ENCODE results near the gene CTSW.

The CTSW gene

DNA sequence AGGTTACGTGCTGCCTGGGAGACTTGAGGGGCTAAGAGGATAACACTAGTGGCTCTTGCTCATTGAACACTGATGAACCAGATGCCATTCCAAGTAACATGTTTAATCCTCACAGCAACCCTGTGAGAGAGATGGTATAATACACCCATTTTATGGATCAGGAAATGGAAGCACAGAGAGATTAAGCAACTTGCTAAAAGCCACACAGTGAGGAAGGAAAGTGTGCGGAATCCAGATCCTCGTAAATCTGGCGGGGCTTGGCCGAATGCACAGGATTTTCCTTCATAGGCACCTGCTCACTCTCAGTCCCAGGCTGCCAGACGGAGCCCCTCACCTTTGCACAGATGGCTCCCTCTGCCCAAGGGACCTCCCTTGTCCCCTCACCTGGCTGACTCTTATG is 28.2 kb downstream of the CTSW start:
- Histone ChIP-seq H3K27ac (ENCODE audit: low read depth, low read length, poor library complexity, severe bottlenecking) (no peak overlapping the region), H3K27me3 (ENCODE audit: insufficient read depth, low read length) (peaks cover 12% of the 10 kb centered on the region), H2AFZ (ENCODE audit: low read length) (no peak overlapping the region), H3K4me1 (ENCODE audit: insufficient read depth, low read length, severe bottlenecking) (no peaks in the 10 kb centered on the region), H4K20me1 (ENCODE audit: insufficient read depth, low read length) (no peaks in the 10 kb centered on the region), H3K4me2 (ENCODE audit: low read length) (no peak overlapping the region), H3K4me3 (ENCODE audit: low read depth, low read length, poor library complexity, severe bottlenecking) (no peak overlapping the region), H3K36me3 (ENCODE audit: insufficient read depth, low read length) (no peaks in the 10 kb centered on the region), H3K9ac (ENCODE audit: low read length) (no peak overlapping the region), H3F3A (ENCODE audit: insufficient read depth, low read length) (no peaks in the 10 kb centered on the region), H3K79me2 (ENCODE audit: insufficient read depth, low read length) (no peaks in the 10 kb centered on the region), H3K9me2 (ENCODE audit: low read depth, low read length) (no peaks in the 10 kb centered on the region), H3K9me3 (ENCODE audit: low read length) (no peaks in the 10 kb centered on the region)
- TF ChIP-seq EZH2 (IDR thresholded peaks at IDR 0.05; ENCODE audit: borderline replicate concordance, low read length), result no peak
- TF ChIP-seq, protein P1, sequence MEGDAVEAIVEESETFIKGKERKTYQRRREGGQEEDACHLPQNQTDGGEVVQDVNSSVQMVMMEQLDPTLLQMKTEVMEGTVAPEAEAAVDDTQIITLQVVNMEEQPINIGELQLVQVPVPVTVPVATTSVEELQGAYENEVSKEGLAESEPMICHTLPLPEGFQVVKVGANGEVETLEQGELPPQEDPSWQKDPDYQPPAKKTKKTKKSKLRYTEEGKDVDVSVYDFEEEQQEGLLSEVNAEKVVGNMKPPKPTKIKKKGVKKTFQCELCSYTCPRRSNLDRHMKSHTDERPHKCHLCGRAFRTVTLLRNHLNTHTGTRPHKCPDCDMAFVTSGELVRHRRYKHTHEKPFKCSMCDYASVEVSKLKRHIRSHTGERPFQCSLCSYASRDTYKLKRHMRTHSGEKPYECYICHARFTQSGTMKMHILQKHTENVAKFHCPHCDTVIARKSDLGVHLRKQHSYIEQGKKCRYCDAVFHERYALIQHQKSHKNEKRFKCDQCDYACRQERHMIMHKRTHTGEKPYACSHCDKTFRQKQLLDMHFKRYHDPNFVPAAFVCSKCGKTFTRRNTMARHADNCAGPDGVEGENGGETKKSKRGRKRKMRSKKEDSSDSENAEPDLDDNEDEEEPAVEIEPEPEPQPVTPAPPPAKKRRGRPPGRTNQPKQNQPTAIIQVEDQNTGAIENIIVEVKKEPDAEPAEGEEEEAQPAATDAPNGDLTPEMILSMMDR (IDR thresholded peaks at IDR 0.05; ENCODE audit: low read length), result no peak

DNA sequence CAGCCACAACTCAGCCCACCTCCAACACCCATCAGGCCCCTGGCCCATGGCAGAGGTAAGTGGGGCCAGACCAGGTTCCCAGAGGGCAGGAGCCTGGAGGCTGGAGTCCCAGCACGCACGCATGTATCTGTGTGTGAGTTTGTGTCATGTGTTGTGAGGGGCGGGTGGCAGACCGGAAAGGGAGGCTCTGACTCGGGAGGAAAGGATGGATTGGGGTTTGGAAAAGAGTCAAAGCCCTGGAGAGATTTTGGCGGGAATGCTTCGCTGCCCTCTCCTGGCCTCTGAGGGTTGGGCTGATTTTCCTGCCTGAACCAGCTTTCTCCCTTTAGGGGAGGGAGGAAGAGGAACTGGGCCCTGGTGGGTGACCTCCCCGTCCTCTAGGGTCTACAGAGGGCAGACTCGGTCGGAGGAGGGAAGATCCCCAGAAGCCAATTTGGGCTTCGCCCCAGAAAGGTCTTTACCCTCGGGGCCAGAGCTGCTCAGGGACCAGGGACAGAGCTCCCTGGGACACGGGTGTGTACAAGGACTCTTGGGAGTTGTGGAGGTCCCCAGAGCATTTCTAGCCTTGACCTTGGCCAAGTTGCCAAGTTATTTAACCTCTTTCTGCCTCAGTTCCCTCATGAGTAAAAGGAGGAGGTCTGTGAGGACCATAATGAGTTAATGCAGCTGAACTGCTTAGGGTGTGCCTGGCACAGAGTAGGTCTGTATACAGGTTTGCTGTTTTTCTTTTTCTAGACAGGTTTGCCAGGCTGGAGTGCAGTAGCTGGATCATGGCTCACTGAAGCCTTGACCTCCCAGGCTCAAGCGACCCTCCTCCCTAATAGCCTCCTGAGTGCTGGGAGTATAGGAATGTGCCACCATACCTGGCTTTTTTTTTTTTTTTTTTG is 32.3 kb downstream of the CTSW start:
- H3K27me3 ChIP-seq (ENCODE audit: insufficient read depth, low read length), result peaks cover 10% of the 10 kb centered on the region
- H2AFZ ChIP-seq (ENCODE audit: low read length), result no peak overlapping the region
- H3K4me1 ChIP-seq (ENCODE audit: insufficient read depth, low read length, severe bottlenecking), result no peaks in the 10 kb centered on the region
- H3K36me3 ChIP-seq (ENCODE audit: insufficient read depth, low read length), result no peaks in the 10 kb centered on the region
- H4K20me1 ChIP-seq (ENCODE audit: insufficient read depth, low read length), result no peaks in the 10 kb centered on the region
- no peaks in the 10 kb centered on the region for H3K9me3 ChIP-seq (ENCODE audit: low read length)
- H3K4me3 ChIP-seq (ENCODE audit: low read depth, low read length, poor library complexity, severe bottlenecking), result no peak overlapping the region
- no peak overlapping the region for H3K4me2 ChIP-seq (ENCODE audit: low read length)
- H3F3A ChIP-seq (ENCODE audit: insufficient read depth, low read length), result no peaks in the 10 kb centered on the region
- H3K9ac ChIP-seq (ENCODE audit: low read length), result no peak overlapping the region
- no peak for TF ChIP-seq EZH2 (IDR thresholded peaks at IDR 0.05; ENCODE audit: borderline replicate concordance, low read length)
- TF ChIP-seq, protein P1 (IDR thresholded peaks at IDR 0.05; ENCODE audit: low read length), result no peak
- H3K9me2 ChIP-seq (ENCODE audit: low read depth, low read length), result no peaks in the 10 kb centered on the region
- H3K79me2 ChIP-seq (ENCODE audit: insufficient read depth, low read length), result no peaks in the 10 kb centered on the region
- no peak overlapping the region for H3K27ac ChIP-seq (ENCODE audit: low read depth, low read length, poor library complexity, severe bottlenecking)

DNA sequence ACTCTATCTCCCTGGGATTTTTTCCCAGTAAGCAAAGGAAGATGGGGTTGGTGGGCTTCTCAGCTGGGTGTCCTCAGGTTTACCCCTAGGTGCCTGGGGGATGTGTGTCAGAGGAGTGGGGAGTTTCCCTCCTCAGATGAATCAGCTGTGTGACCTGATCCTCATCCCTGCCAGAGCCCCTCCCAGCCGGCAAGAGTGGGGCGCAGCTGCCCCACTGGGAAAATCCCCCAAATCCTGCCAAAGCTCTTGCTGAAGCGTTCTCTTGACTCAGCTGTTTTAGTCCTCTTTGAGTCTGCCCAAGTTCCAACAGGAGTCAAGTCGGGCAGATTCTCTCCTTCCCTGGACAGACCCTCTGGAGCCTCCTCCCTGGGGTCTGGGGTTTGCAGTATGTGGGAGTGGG is 33.2 kb downstream of the CTSW start:
- Histone ChIP-seq H3K79me2 (ENCODE audit: insufficient read depth, low read length) (no peaks in the 10 kb centered on the region), H3K27ac (ENCODE audit: low read depth, low read length, poor library complexity, severe bottlenecking) (no peak overlapping the region), H3F3A (ENCODE audit: insufficient read depth, low read length) (no peaks in the 10 kb centered on the region)

More for the DNA sequence above, 33.2 kb downstream of the CTSW start:
- TF ChIP-seq, protein P1 (IDR thresholded peaks at IDR 0.05; ENCODE audit: low read length), result no peak
- TF ChIP-seq EZH2 (IDR thresholded peaks at IDR 0.05; ENCODE audit: borderline replicate concordance, low read length), result no peak
- peaks cover 7% of the 10 kb centered on the region for H3K4me1 ChIP-seq (ENCODE audit: insufficient read depth, low read length, severe bottlenecking)
- H4K20me1 ChIP-seq (ENCODE audit: insufficient read depth, low read length), result no peaks in the 10 kb centered on the region
- H3K9me2 ChIP-seq (ENCODE audit: low read depth, low read length), result no peaks in the 10 kb centered on the region
- H3K36me3 ChIP-seq (ENCODE audit: insufficient read depth, low read length), result no peaks in the 10 kb centered on the region
- H3K9me3 ChIP-seq (ENCODE audit: low read length), result no peaks in the 10 kb centered on the region
- no peak overlapping the region for H3K9ac ChIP-seq (ENCODE audit: low read length)
- H3K4me2 ChIP-seq (ENCODE audit: low read length), result no peak overlapping the region
- no peak overlapping the region for H3K4me3 ChIP-seq (ENCODE audit: low read depth, low read length, poor library complexity, severe bottlenecking)
- no peak overlapping the region for H2AFZ ChIP-seq (ENCODE audit: low read length)
- peaks cover 9% of the 10 kb centered on the region for H3K27me3 ChIP-seq (ENCODE audit: insufficient read depth, low read length)

Data from OCI-LY1 (cell line).